Upper lobe of left lung (tissue), 6 donors: Measurements from ENCODE around the gene GIMAP6. TPM values are rescaled to one million over a fixed set of nuclear protein-coding genes. Genes with fewer than 3 reads are reported as not detected.
"Not testable (repeated sequence)": the region's sequence is repeated elsewhere in the genome, so short reads cannot be mapped to it uniquely, and the experiment has no call there.

ENCODE experiments used
- ATAC-seq, 2 donors: fragments of 200-7000 bp; cut with Tn5 transposase; one replicate each; pipeline ENCODE4 v1.9.1; 2022; ENCODE audit warnings: mild to moderate bottlenecking in 2 of 2, moderate library complexity in 2 of 2; ENCODE audit not compliant: low FRiP score in 2 of 2
- DNase-seq, 2 donors: peaks; one replicate each; pipeline ENCODE4 v3.0.0-alpha.2; 2019 to 2020
- H3K27ac ChIP-seq, 4 donors: fragments of 200-600 bp; sonication (generic); one replicate each; pipeline ENCODE4 v1.5.1; 2016 to 2019
- H3K27me3 ChIP-seq, 4 donors: fragments of 200-600 bp; sonication (generic); one replicate each; pipeline ENCODE4 v1.5.1; 2017 to 2019
- H3K36me3 ChIP-seq, 4 donors: fragments of 200-600 bp; sonication (generic); one replicate each; pipeline ENCODE4 v1.5.1; 2016 to 2019
- H3K4me1 ChIP-seq, 4 donors: fragments of 200-600 bp; sonication (generic); one replicate each; pipeline ENCODE4 v1.5.1; 2018 to 2019
- H3K4me3 ChIP-seq, 4 donors: fragments of 200-600 bp; sonication (generic); one replicate each; pipeline ENCODE4 v1.5.1; 2017 to 2019; ENCODE audit warnings: mild to moderate bottlenecking in 2 of 4, moderate library complexity in 1 of 4
- H3K9me3 ChIP-seq, 4 donors: fragments of 200-600 bp; sonication (generic); one replicate each; pipeline ENCODE4 v1.5.1; 2018 to 2019
- CTCF ChIP-seq, 6 experiments: fragments of 450-650 bp in 4 of 6; fragments of 200-600 bp in 2 of 6; sonication (generic) in 2 of 6; IDR thresholded peaks; one replicate each; pipeline ENCODE4 v1.5.1; 2016 to 2019; ENCODE audit warnings: antibody characterized with exemption in 6 of 6
- EP300 ChIP-seq, 4 donors: sonication (generic); formaldehyde crosslinking; IDR thresholded peaks; one replicate each; pipeline ENCODE4 v1.5.1; 2017; ENCODE audit warnings: antibody characterized with exemption in 4 of 4, control low read depth in 2 of 4
- POLR2A ChIP-seq, 4 donors: fragments of 450-650 bp; IDR thresholded peaks; one replicate each; pipeline ENCODE4 v1.5.1; 2016 to 2017; ENCODE audit warnings: antibody characterized with exemption in 4 of 4, mild to moderate bottlenecking in 2 of 4
- POLR2AphosphoS5 ChIP-seq, 2 donors: sonication (generic); formaldehyde crosslinking; IDR thresholded peaks; one replicate each; pipeline ENCODE4 v1.5.1; 2017; ENCODE audit warnings: antibody characterized with exemption in 2 of 2
- WGBS, 2 donors: methylation state at CpG; one replicate each; pipeline ENCODE4 v1.1.5; 2017 to 2018; 5-methylcytosine and 5-hydroxymethylcytosine counted together
- total RNA-seq, 6 donors: library from RNA; depleted of rRNA in 4 of 6; stranded (reverse); fragments of >200 nt in 4 of 6; gene quantifications; one replicate each; pipeline versions ENCODE4 v1.1.0 to v1.2.1, GENCODE V29; 2016 to 2021
- donor health status: DM: no; HTN: no; CAD: no; lungs with moderate emphysema.
- donor health status: DM: no; HTN: yes; CAD: no; lungs with severe emphysema.

GIMAP6 gene
- total RNA-seq, 6 donors from 2014 or later, result 24.7 to 62.9 (median 44.2) TPM

- no peak overlapping the region for H3K27ac ChIP-seq
- 62 to 78% methylated on average over 1 of the region's 1 CpG for WGBS, 2 donors
- H3K4me1 ChIP-seq, result no peaks in the 10 kb centered on the region
- ATAC-seq (no peak), DNase-seq (no peak)
- H3K27me3 ChIP-seq, result no peaks in the 10 kb centered on the region
- no peaks in the 10 kb centered on the region for H3K36me3 ChIP-seq
- H3K9me3 ChIP-seq, result no peaks in the 10 kb centered on the region
- no peak overlapping the region for H3K4me3 ChIP-seq
- TF ChIP-seq EP300 (IDR thresholded peaks at IDR 0.05), result no peak
- no peak for TF ChIP-seq CTCF (IDR thresholded peaks at IDR 0.05)
- TF ChIP-seq POLR2AphosphoS5 (IDR thresholded peaks at IDR 0.05), result no peak
- no peak for TF ChIP-seq POLR2A (IDR thresholded peaks at IDR 0.05)
Measured at GRCh38 chr7:150610233-150610632, 22.0 kb downstream of the GIMAP6 start.

DNA sequence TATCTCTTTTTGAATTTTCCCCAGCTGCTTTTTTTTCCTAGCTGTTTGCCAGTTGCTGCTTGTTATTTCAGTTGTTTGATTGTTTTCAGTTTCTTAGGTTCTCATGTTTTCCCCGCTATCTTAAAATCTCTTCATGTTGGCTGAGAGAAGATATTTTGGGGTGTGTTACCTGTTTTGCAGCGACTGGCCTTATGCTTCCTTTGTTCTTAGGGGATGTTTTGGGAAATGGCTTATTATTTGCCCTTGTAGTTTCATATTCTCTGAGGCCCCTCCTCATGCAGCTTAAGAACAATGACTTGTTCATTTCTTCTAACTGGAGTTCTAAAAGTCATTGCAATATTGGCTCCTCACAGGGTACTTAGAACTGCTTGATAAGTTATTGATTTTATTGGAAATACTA is 28.6 kb downstream of the GIMAP6 start:
- H3K4me3 ChIP-seq, H3K9me3 ChIP-seq, H3K27me3 ChIP-seq, H3K4me1 ChIP-seq, H3K36me3 ChIP-seq, DNase-seq, ATAC-seq: not testable (repeated sequence)
- 59 to 61% methylated on average over 2 of the region's 2 CpGs for WGBS, 2 donors
- H3K27ac ChIP-seq, result peak overlapping the region in 1 of 4 donors; percentile 34

DNA sequence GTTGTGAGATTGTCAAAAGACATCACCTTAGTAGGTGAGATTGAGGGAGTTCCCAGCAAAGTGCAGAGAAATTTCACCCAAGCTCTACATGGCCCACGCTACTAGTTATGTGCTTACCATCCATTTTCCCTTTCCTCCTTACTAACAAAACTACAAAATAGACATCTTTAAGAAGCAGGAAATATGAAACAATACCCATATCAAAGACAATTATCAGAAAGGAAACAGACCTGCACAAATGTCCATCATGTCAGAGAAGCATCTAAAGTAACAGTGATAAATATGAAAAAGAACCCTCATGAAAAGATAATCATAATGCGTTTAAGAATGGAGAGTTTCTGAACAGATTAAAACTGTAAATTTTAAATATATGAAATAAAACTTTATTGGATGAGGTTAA is 36.8 kb downstream of the GIMAP6 start:
- TF ChIP-seq POLR2A (IDR thresholded peaks at IDR 0.05) (no peak), POLR2AphosphoS5 (IDR thresholded peaks at IDR 0.05) (no peak), CTCF (IDR thresholded peaks at IDR 0.05) (no peak), EP300 (IDR thresholded peaks at IDR 0.05) (no peak)
- no peaks in the 10 kb centered on the region for H3K27me3 ChIP-seq
- H3K9me3 ChIP-seq, result peaks cover 0 to 20% (median 9%) of the 10 kb centered on the region in 4 donors
- no peaks in the 10 kb centered on the region for H3K36me3 ChIP-seq
- peaks cover 0 to 3% (median 0%) of the 10 kb centered on the region in 4 donors for H3K4me1 ChIP-seq
- peak overlapping the region in 2 of 4 donors; percentile 70 to 71 for H3K27ac ChIP-seq
- 66 to 75% methylated on average over 2 of the region's 2 CpGs for WGBS, 2 donors
- no peak for DNase-seq
- no peak for ATAC-seq
- no peak overlapping the region for H3K4me3 ChIP-seq

GRCh38 chr7:150594805-150595204 is 37.4 kb downstream of the GIMAP6 start:
- peaks cover 0 to 20% (median 9%) of the 10 kb centered on the region in 4 donors for H3K9me3 ChIP-seq
- no peaks in the 10 kb centered on the region for H3K36me3 ChIP-seq
- H3K27me3 ChIP-seq, result no peaks in the 10 kb centered on the region
- TF ChIP-seq POLR2AphosphoS5 (IDR thresholded peaks at IDR 0.05) (no peak), EP300 (IDR thresholded peaks at IDR 0.05) (no peak), CTCF (IDR thresholded peaks at IDR 0.05) (no peak), POLR2A (IDR thresholded peaks at IDR 0.05) (no peak)
- peak overlapping the region in 2 of 4 donors; percentile 43 to 71 for H3K27ac ChIP-seq
- DNase-seq, result no peak
- H3K4me3 ChIP-seq, result no peak overlapping the region
- H3K4me1 ChIP-seq, result peaks cover 0 to 3% (median 0%) of the 10 kb centered on the region in 4 donors
- no peak for ATAC-seq
- 77 to 100% methylated on average over 1 to 2 of the region's 2 CpGs for WGBS, 2 donors

- no peak for DNase-seq
- no peaks in the 10 kb centered on the region for H3K27me3 ChIP-seq
- no peak for ATAC-seq
- no peak overlapping the region for H3K4me3 ChIP-seq
- WGBS, 2 donors, result 48 to 52% methylated on average over 1 of the region's 1 CpG
- peaks cover 0 to 2% (median 0%) of the 10 kb centered on the region in 4 donors for H3K9me3 ChIP-seq
- H3K36me3 ChIP-seq, result no peaks in the 10 kb centered on the region
- H3K4me1 ChIP-seq, result peaks cover 14 to 28% (median 19%) of the 10 kb centered on the region in 4 donors
- TF ChIP-seq EP300 (IDR thresholded peaks at IDR 0.05), result no peak
- TF ChIP-seq POLR2AphosphoS5 (IDR thresholded peaks at IDR 0.05), result no peak
- TF ChIP-seq CTCF (IDR thresholded peaks at IDR 0.05), result no peak
- no peak for TF ChIP-seq POLR2A (IDR thresholded peaks at IDR 0.05)
- H3K27ac ChIP-seq, result peak overlapping the region; percentile 70 to 85 (median 77)
Measured at GRCh38 chr7:150587551-150587950, 44.6 kb downstream of the GIMAP6 start.
